Choroid plexus epithelial cell (primary cell): ENCODE measurements around the gene SHLD3.
A peak's percentile ranks its signal among the peaks of the same experiment; 100 is the strongest.
"Not testable (repeated sequence)": the region's sequence is repeated elsewhere in the genome, so short reads cannot be mapped to it uniquely, and the experiment has no call there.

Experiments
- DNase-seq: peaks from one replicate; pipeline ENCODE4 v3.0.0-alpha.2; 2010; ENCODE audit warnings: low read depth
- H3K4me3 ChIP-seq: 2 replicates; pipeline ENCODE4 v1.5.1; 2011; ENCODE audit warnings: low read depth, mild to moderate bottlenecking, control low read depth, low read length, moderate library complexity
- TF ChIP-seq, protein P1 (sequence below): conservative IDR thresholded peaks from 2 replicates; pipeline ENCODE4 v1.5.1; 2011; ENCODE audit warnings: low read depth, mild to moderate bottlenecking, control low read depth, inconsistent platforms, low read length, moderate library complexity

SHLD3 gene

DNA sequence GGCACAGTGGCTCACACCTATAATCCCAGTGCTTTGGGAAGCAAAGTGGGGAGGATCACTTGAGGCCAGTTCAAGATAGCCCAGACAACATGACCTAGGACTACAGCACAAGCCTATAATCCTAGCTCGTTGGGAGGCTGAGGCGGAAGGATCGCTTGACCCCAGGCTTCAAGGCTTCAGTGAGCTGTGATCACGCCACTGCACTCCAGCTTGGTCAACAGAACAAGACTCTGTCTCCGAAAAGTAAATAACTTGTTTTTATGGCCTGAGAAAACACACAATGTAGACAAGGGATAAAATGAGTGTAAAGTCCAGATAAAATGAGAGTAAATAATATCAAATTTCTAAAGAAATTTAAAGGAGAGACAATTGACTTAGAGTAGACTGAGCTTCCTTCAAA, 26.3 kb downstream of the SHLD3 start:
- DNase-seq, result no peak
- TF ChIP-seq, protein P1, sequence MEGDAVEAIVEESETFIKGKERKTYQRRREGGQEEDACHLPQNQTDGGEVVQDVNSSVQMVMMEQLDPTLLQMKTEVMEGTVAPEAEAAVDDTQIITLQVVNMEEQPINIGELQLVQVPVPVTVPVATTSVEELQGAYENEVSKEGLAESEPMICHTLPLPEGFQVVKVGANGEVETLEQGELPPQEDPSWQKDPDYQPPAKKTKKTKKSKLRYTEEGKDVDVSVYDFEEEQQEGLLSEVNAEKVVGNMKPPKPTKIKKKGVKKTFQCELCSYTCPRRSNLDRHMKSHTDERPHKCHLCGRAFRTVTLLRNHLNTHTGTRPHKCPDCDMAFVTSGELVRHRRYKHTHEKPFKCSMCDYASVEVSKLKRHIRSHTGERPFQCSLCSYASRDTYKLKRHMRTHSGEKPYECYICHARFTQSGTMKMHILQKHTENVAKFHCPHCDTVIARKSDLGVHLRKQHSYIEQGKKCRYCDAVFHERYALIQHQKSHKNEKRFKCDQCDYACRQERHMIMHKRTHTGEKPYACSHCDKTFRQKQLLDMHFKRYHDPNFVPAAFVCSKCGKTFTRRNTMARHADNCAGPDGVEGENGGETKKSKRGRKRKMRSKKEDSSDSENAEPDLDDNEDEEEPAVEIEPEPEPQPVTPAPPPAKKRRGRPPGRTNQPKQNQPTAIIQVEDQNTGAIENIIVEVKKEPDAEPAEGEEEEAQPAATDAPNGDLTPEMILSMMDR, result no peak
- no peak overlapping the region for H3K4me3 ChIP-seq

DNA sequence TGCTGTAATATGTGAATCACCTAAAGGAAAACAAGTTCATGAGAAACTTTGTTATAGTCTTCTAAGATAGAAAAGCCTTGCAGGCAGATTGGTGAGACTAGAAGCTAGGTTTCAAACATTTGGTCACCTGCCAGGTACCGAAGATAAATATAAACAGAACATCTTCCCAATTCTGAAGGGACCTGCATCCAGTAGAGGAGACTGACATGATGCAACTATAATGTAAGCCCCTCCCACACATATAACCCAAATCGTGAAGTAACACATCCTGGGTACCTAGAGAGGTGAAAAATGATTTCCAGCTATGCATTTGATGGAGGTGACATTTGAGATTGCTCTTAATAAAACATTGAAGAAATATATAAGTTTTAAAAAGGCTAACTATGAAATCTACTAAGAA, 29.9 kb downstream of the SHLD3 start:
- TF ChIP-seq, protein P1, result no peak
- DNase-seq, result no peak
- no peak overlapping the region for H3K4me3 ChIP-seq

DNA sequence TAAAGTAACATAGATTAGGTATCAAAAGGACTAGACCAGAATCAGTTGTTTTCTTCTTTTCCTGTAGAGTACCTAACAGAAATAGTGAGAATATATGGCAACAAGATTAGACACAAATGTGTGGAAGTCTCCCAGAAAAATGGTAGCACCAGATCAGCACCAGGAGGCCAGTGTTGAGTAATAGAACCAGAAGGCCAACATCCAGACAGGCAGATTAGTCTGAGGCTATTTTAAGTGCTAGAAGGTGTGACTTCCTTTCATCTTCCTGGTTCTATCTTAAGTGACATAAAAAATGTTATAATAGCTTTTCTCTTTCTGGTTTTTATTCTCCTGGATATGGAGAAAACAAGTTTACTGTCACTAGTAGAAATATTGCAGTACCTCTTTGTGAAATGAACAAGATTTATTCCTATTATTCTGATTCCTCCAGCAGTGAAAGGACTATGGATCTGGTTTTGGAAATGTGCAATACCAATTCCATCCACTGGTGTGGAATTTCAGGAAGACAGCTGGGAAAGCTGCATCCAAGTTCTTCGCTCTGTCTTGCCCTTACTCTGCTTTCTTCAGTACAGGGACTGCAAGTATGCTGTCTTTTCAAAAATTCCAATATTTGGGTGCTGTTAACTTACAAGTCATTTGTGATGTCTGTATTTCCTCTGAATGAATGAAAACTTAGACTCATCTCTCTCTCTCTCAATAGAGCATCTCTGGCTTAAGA, 39.1 kb downstream of the SHLD3 start:
- no peak overlapping the region for H3K4me3 ChIP-seq
- peak; percentile 16 for DNase-seq
- TF ChIP-seq, protein P1, result peak; percentile 53

DNA sequence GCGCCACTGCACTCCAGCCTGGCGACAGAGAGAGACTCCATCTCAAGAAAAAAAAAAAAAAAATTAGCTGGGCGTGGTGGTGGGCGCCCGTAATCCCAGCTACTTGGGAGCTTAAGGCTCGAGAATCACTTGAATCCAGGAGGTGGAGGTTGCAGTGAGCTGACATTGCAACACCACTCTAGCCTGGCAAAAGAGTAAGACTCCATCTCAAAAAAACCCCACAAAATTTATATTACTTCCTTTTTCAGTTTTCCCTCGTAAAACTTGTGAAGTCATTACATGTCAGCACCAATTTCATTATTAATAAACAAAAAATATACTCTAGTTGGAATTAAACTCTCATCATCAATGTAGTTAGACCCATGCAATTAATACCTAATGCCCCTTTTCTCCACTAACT, 43.9 kb downstream of the SHLD3 start:
- TF ChIP-seq, protein P1, result no peak
- H3K4me3 ChIP-seq, result no peak overlapping the region
- no peak for DNase-seq

DNA sequence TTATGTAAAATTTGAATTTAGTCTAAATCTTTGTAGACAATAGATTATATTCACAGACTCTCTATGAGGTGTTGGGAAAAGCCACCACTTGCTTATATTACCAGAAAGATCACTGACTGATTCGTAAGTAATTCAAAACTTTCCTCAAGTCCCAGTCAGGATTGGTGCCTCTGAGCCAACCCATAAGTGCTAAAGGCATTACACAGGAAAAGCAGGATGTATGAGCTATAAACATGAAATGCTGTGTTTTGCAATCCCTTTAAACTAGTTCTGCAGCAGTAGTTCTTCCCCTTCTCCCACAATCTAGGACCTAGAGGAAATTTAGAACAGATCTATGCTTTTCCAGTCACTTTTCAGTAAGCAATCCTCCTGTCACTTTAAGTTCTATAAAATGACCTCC, 48.0 kb downstream of the SHLD3 start:
- peak; percentile 64 for DNase-seq
- no peak overlapping the region for H3K4me3 ChIP-seq
- TF ChIP-seq, protein P1, result no peak

DNA sequence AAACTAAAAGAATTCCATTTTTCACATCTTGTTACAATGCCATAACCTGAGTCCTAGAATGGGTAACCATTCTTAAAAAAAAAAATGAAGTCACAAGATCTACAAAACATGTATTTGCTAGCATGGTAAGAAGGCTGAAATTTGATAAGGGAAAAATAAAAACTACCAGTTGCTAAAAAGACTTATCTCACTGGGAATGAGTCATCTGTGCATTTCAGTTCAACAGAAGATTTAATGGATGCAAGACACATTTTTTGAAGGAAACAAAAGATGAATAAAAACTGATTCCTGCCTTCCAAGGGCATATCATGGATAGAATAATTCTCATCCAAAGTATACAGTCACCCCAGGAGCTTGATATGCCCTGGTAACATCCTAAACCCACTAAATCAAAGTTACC, 49.9 kb downstream of the SHLD3 start:
- DNase-seq, result peak; percentile 41
- TF ChIP-seq, protein P1, result no peak
- H3K4me3 ChIP-seq, result no peak overlapping the region

DNA sequence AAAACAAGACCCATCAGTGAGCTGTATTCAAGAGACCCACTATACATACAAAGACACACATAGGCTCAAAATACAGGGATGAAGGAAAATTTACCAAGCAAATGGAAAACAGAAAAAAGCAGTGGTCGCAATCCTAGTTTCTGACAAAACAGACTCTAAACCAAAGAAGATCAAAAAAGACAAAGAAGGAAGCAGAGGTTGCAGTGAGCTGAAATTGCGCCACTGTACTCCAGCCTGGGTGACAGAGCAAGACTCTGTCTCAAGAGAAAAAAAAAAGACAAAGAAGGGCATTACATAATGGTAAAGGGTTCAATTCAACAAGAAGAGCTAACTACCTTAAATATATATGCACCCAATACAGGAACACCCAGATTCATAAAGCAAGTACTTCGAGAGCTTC, 51.2 kb downstream of the SHLD3 start:
- not testable (repeated sequence) for H3K4me3 ChIP-seq, DNase-seq
